Ishikawa (cell line): ENCODE results near the gene MYORG.

Experiments
- CEBPB ChIP-seq: IDR thresholded peaks from 2 replicates; pipeline ENCODE4 v1.6.1; 2012
- CREB1 ChIP-seq: IDR thresholded peaks from 2 replicates; pipeline ENCODE4 v1.6.1; 2012; ENCODE audit warnings: low read depth
- EGR1 ChIP-seq: IDR thresholded peaks from 2 replicates; pipeline ENCODE4 v1.6.1; 2012
- EP300 ChIP-seq: IDR thresholded peaks from 2 replicates; pipeline ENCODE4 v1.6.1; 2012; ENCODE audit warnings: borderline replicate concordance
- FOXM1 ChIP-seq: IDR thresholded peaks from 2 replicates; pipeline ENCODE4 v1.6.1; 2012; ENCODE audit warnings: low read depth, borderline replicate concordance
- MAX ChIP-seq: IDR thresholded peaks from 2 replicates; pipeline ENCODE4 v1.6.1; 2012
- NFIC ChIP-seq: IDR thresholded peaks from 2 replicates; pipeline ENCODE4 v1.6.1; 2012
- RAD21 ChIP-seq: IDR thresholded peaks from 2 replicates; pipeline ENCODE4 v1.6.1; 2012; ENCODE audit warnings: low read depth
- REST ChIP-seq: IDR thresholded peaks from 2 replicates; pipeline ENCODE4 v1.6.1; 2012; ENCODE audit warnings: low read depth, mild to moderate bottlenecking
- TAF1 ChIP-seq: IDR thresholded peaks from 2 replicates; pipeline ENCODE4 v1.6.1; 2012; ENCODE audit warnings: low read depth, mild to moderate bottlenecking
- TCF12 ChIP-seq: IDR thresholded peaks from 2 replicates; pipeline ENCODE4 v1.6.1; 2012; ENCODE audit warnings: low read depth
- TEAD4 ChIP-seq: IDR thresholded peaks from 2 replicates; pipeline ENCODE4 v1.6.1; 2012
- USF1 ChIP-seq: IDR thresholded peaks from 2 replicates; pipeline ENCODE4 v1.6.1; 2012
- YY1 ChIP-seq: IDR thresholded peaks from 2 replicates; pipeline ENCODE4 v1.6.1; 2012; ENCODE audit warnings: low read depth
- ZBTB7A ChIP-seq: IDR thresholded peaks from 2 replicates; pipeline ENCODE4 v1.6.1; 2012; ENCODE audit warnings: low read depth

MYORG gene

GRCh38 chr9:34338665-34339385 is 37.9 kb downstream of the MYORG start:
- no peak for TF ChIP-seq MAX
- TF ChIP-seq CREB1 = no peak
- no peak for TF ChIP-seq USF1
- no peak for TF ChIP-seq TAF1
- no peak for TF ChIP-seq YY1
- no peak for TF ChIP-seq NFIC
- TF ChIP-seq RAD21 = no peak
- TF ChIP-seq FOXM1 = no peak

GRCh38 chr9:34337403-34337802 is 39.3 kb downstream of the MYORG start:
- no peak for TF ChIP-seq TEAD4
- no peak for TF ChIP-seq FOXM1
- no peak for TF ChIP-seq NFIC
- 0 out of 2 replicates have a peak, but pooled peaks have one; percentile 4 for TF ChIP-seq RAD21

GRCh38 chr9:34335376-34335775 is 41.3 kb downstream of the MYORG start:
- TF ChIP-seq RAD21 (no peak), EP300 (no peak), REST (no peak), FOXM1 (no peak), TAF1 (no peak), TCF12 (no peak)

- no peak for TF ChIP-seq ZBTB7A
- no peak for TF ChIP-seq FOXM1
- TF ChIP-seq TEAD4 = no peak
- TF ChIP-seq EGR1 = no peak
- no peak for TF ChIP-seq USF1
- no peak for TF ChIP-seq TAF1
- TF ChIP-seq RAD21 = no peak
- no peak for TF ChIP-seq MAX
- TF ChIP-seq CEBPB = no peak
- no peak for TF ChIP-seq YY1
- TF ChIP-seq REST = no peak
- no peak for TF ChIP-seq EP300
- TF ChIP-seq TCF12 = no peak
- TF ChIP-seq NFIC = no peak
- TF ChIP-seq CREB1 = no peak
Measured at GRCh38 chr9:34334916-34335315, 41.8 kb downstream of the MYORG start.

GRCh38 chr9:34334337-34334824 is 42.3 kb downstream of the MYORG start:
- TF ChIP-seq FOXM1 = no peak

GRCh38 chr9:34333836-34334235 is 42.9 kb downstream of the MYORG start:
- TF ChIP-seq CEBPB (no peak), TAF1 (no peak), TEAD4 (no peak), EGR1 (no peak), NFIC (no peak), MAX (no peak), ZBTB7A (no peak), CREB1 (no peak), USF1 (no peak)
